GM12864 (cell line): ENCODE results near the gene TRAPPC3L.

ENCODE experiments used
- DNase-seq: peaks from one replicate; pipeline ENCODE4 v3.0.0-alpha.2; 2011; ENCODE audit warnings: low read depth
- H3K4me3 ChIP-seq: 2 replicates; pipeline ENCODE4 v1.5.1; 2011; ENCODE audit warnings: mild to moderate bottlenecking, low read depth, low read length, control low read depth
- CTCF ChIP-seq: IDR thresholded peaks from 2 replicates; pipeline ENCODE4 v1.5.1; 2011; ENCODE audit warnings: low read depth, mild to moderate bottlenecking, moderate library complexity, low read length, control low read depth, inconsistent platforms; ENCODE audit errors: missing control alignments

Gene TRAPPC3L

GRCh38 chr6:116545651-116546050 lies at the start of gene TRAPPC3L:
Gene TRAPPC3L (minus strand): TSS chr6:116545684. CDS start chr6:116545514, 170 bp downstream.
- TF ChIP-seq CTCF, result no peak
- H3K4me3 ChIP-seq, result no peak within 1 kb of the TSS
- no peak for DNase-seq

- H3K4me3 ChIP-seq, result no peak overlapping the region
- no peak for DNase-seq
- no peak for TF ChIP-seq CTCF
Measured at GRCh38 chr6:116595247-116595646, 49.8 kb upstream of the TRAPPC3L start.

GRCh38 chr6:116586738-116587137 lies 41.3 kb upstream of the TRAPPC3L start:
- TF ChIP-seq CTCF, result no peak
- no peak overlapping the region for H3K4me3 ChIP-seq

GRCh38 chr6:116586276-116586675 lies 40.8 kb upstream of the TRAPPC3L start:
- no peak overlapping the region for H3K4me3 ChIP-seq
- no peak for DNase-seq
- no peak for TF ChIP-seq CTCF

More at GRCh38 chr6:116586738-116587137, 41.3 kb upstream of the TRAPPC3L start:
- DNase-seq, result no peak

GRCh38 chr6:116580198-116580597 lies 34.7 kb upstream of the TRAPPC3L start:
- no peak overlapping the region for H3K4me3 ChIP-seq
- DNase-seq, result no peak
- TF ChIP-seq CTCF, result no peak

GRCh38 chr6:116579143-116579542 lies 33.7 kb upstream of the TRAPPC3L start:
- no peak overlapping the region for H3K4me3 ChIP-seq
- no peak for DNase-seq
- TF ChIP-seq CTCF, result no peak

- DNase-seq, result no peak
- no peak for TF ChIP-seq CTCF
- H3K4me3 ChIP-seq, result no peak overlapping the region
Measured at GRCh38 chr6:116578335-116578734, 32.9 kb upstream of the TRAPPC3L start.
